Superior temporal gyrus (tissue), 1 donor: Measurements from ENCODE around the gene PLA2G12B.

Experiments used
- DNase-seq: peaks from one replicate; pipeline ENCODE4 v3.0.0-alpha.2; 2016; ENCODE audit errors: extremely low spot score

Gene PLA2G12B

GRCh38 chr10:72890086-72890485, 64.5 kb downstream of the PLA2G12B start:
- no peak for DNase-seq

GRCh38 chr10:72889391-72889831, 65.2 kb downstream of the PLA2G12B start:
- no peak for DNase-seq

- DNase-seq = no peak
Measured at GRCh38 chr10:72888151-72888638, 66.4 kb downstream of the PLA2G12B start.

- DNase-seq = no peak
Measured at GRCh38 chr10:72887043-72887442, 67.6 kb downstream of the PLA2G12B start.

GRCh38 chr10:72886621-72887020, 68.0 kb downstream of the PLA2G12B start:
- DNase-seq = no peak

- no peak for DNase-seq
Measured at GRCh38 chr10:72885953-72886352, 68.7 kb downstream of the PLA2G12B start.
